Suppressor macrophage treated with lipopolysaccharide for 4 hours (primary cell): ENCODE measurements around the gene INVS.
"Not testable (repeated sequence)": the region's sequence is repeated elsewhere in the genome, so short reads cannot be mapped to it uniquely, and the experiment has no call there.

Source experiments
- DNase-seq: peaks from one replicate; pipeline ENCODE4 v3.0.0-alpha.2; 2020

Gene INVS

GRCh38 chr9:100202806-100203205 is 103.8 kb downstream of the INVS start:
- DNase-seq = no peak

DNA sequence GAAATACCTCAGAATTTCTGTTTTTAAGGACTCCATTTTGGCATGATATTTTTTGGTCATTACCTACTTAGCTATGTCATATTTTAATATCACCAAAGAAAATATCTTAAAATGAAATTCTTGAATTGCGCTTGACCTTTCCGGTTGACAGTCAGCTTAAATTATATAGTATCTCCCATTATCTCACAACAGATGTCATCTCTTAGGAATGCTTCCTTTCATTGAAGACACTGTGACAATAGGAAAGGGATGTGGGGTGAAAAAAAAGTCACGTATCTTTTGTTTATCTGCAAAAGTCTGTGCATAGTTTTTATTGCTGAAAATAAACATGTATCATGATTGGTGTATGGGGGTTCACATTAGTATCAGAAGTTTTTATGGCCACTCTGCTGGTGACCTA is 105.8 kb downstream of the INVS start:
- DNase-seq = no peak

GRCh38 chr9:100206899-100207298 is 107.9 kb downstream of the INVS start:
- no peak for DNase-seq

DNA sequence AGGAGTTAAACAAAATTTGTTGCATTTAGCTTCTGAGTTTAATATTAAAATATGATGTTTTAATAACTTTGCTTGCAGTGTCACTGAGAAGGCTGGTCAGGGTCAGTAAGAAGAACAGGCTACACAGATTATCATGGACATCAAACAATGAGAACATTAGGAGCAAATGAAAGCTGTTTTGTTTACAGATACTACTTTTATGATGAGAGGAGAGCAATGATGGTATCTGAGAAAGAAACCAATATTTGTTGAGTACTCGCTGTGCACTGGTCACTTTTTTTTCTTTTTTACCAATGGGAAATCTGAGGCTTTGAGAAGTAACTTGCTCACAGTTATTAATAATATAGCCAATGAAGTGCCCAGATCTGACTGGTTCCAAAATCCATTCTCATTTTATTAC is 109.6 kb downstream of the INVS start:
- no peak for DNase-seq

DNA sequence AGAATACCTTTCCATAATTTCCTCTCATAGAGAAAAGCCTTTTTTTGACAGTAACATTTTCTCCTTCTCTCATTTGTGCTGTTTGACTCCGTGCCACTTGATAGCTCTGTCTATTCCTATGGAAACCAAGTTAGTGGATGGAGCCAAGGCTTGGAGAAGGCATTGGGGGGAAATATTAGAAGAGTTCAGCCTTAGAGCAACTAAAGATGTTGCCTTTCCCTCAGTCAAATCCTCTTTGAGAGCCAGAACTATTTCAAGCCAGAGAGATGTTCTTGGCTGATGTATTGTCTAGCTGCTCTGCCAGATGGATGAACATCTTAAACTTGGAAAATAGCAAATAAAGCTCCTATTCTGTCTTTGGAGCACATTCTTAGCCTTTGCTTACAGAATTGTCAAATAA is 112.4 kb downstream of the INVS start:
- no peak for DNase-seq

- DNase-seq = no peak
These were observed 114.9 kb downstream of the INVS start for GRCh38 chr9:100213730-100214477.

GRCh38 chr9:100216178-100216787 is 117.2 kb downstream of the INVS start:
- peak; percentile 80 for DNase-seq

GRCh38 chr9:100217536-100217935 is 118.5 kb downstream of the INVS start:
- no peak for DNase-seq

DNA sequence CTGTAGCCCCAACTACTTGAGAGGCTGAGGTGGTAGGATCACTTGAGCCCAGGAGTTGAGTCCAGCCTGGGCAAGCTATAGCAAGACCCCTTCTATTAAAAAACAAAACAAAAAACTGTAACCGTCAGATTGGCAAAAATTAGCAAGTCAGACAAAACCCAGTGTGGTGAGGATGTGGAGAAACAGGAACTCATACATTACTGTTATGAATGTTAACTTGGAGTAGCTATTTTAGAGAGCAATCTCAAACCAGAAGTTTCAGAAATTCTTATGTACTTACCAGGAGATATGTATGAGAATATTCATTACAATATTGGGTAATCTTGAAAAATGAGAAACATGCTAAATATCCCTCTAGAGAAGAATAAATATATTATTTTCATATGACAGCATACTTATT is 120.3 kb downstream of the INVS start:
- peak; percentile 17 for DNase-seq

- DNase-seq = no peak
These were observed 121.9 kb downstream of the INVS start for GRCh38 chr9:100220936-100221335.

- DNase-seq = no peak
These were observed 122.5 kb downstream of the INVS start for GRCh38 chr9:100221538-100221937.

DNA sequence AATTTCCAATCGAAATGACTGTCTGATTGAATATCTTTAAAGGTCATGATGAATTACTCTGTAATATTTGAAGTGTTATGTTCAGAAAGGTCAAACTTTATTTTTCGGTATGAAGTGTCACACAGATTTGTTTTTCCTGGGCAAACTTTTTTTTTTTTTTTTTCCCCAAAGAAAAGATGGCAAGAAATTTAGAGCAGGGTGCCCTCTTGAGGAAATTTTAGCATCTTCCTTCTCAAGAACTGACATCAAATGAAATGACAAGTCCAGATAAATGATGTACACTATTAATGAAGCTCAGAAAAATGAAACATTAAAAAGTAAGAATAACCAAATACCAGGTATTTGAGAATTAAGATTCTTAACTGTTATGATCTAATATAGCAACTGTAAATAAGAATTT is 123.6 kb downstream of the INVS start:
- peak; percentile 16 for DNase-seq

DNA sequence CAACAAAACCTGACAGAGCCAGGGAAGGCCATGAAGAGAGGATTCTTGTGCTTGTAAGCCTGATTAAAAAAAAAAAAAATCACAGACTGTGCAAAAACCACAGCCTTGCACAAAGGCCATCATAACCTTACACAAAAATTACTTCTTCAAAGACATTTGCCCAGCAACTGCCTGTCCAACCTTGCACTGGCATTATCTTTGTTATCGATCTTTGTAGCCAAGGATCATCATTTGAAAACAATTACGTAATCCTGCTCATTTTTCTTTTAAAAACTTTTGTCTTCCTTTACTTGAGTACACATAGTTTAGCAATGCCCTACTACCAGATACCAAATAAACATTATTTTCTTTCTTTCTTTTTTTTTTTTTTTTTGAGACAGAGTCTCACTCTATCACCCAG is 128.6 kb downstream of the INVS start:
- no peak for DNase-seq

- DNase-seq = no peak
These were observed 129.4 kb downstream of the INVS start for GRCh38 chr9:100228352-100228869.

DNA sequence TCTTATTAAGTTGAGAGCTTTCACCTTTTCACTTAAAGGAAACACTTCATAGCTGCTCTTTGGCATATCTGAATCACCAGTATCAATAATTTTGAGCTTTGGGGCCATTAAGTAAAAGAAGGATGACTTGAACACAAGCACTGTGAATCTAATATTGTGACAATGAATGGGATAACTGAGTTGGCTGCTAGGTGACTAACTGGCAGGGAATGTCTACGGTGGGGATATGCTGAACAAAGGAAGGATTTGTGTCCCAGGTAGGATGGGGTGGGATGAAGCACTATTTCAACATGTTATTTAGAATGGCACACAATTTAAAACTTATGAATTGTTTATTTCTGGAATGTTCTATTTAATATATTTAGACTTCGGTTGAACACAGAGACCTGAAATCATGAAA is 130.1 kb downstream of the INVS start:
- no peak for DNase-seq

DNA sequence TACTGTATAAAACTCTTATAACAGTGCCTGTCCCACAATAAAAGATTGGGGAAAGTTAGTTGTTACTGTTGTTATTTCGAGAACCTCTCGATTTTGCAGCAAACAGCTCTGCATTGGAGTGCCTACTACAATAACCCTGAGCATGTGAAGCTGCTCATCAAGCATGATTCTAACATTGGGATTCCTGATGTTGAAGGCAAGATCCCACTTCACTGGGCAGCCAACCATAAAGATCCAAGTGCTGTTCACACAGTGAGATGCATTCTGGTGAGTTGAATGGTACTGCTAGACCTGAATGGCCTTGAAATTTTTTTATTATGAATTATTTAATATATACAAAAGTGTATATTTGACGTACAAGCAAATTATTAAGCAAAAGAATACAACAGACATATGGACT is 130.5 kb downstream of the INVS start:
- no peak for DNase-seq

DNA sequence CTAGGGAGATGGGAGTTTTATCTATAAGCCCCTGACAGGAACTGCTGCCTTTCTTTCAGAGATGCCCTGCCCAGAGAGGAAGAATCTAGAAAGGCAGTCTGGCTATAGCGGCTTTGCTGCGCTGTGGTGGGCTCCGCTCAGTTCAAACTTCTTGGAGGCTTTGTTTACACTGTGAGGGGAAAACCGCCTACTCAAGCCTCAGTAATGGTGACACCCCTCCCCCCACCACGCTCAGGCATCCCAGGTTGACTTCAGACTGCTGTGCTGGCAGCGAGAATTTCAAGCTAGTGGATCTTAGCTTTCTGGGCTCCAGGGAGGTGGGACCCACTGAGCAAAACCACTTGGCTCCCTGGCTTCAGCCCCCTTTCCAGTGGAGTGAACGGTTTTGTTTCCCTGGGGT is 137.9 kb downstream of the INVS start:
- not testable (repeated sequence) for DNase-seq

- DNase-seq = no peak
These were observed 141.5 kb downstream of the INVS start for GRCh38 chr9:100240512-100240911.

- no peak for DNase-seq
These were observed 168.2 kb downstream of the INVS start for GRCh38 chr9:100267211-100267610.

- DNase-seq = no peak
These were observed 169.2 kb downstream of the INVS start for GRCh38 chr9:100268271-100268670.

- no peak for DNase-seq
These were observed 170.6 kb downstream of the INVS start for GRCh38 chr9:100269656-100270055.

GRCh38 chr9:100277166-100277979 is 178.3 kb downstream of the INVS start:
- peak; percentile 28 for DNase-seq

DNA sequence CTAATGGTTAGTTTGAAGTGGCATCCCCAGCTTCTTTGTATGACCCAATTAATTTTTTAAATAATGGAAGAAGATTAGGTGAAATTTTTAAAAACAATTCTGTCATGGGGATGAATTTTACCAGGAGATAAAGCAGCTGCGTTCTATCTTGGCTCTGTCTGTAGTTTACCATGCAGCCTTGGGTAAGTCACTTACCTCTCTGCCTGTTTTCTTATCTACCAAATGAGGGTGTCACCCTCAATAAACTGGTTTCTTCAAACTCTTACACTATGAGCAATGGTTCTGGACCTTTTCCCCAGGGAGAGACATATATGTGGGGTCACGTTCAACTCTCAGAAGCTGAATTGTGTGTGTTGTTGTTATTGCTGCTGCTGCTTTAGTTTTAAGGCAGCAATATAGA is 182.0 kb downstream of the INVS start:
- no peak for DNase-seq
